ENCODE data around the gene FLRT1.

- TF ChIP-seq CTCF (IDR thresholded peaks at IDR 0.05; ENCODE audit: low read length) (no peak), EZH2phosphoT487 (IDR thresholded peaks at IDR 0.05; ENCODE audit: low read length) (no peak)
These were observed 23.8 kb downstream of the FLRT1 start for GRCh38 chr11:64059339-64060140.
